PC-3 (cell line): ENCODE data around the gene LYRM4. TPM values are rescaled to one million over a fixed set of nuclear protein-coding genes. Genes with fewer than 3 reads are reported as not detected.

ENCODE experiments used
- ATAC-seq: fragments of 200-7000 bp; cut with Tn5 transposase; 2 replicates; pipeline ENCODE4 v1.9.1; 2020; ENCODE audit warnings: mild to moderate bottlenecking, moderate library complexity
- BruUV-seq: library from RNA; stranded (reverse); fragments of 400-500 nt; replicated peaks from 2 replicates; lab custom pipeline; 2021; lab: Mats Ljungman, UMichigan
- CTCF ChIA-PET: fragments of 300-600 bp; sonication (Branson Sonifier 250); formaldehyde crosslinking; loops from one replicate; lab custom pipeline; 2022; ENCODE audit warnings: antibody characterized with exemption; lab: Charles Lee
- POLR2A ChIA-PET: fragments of 300-600 bp; sonication (Branson Sonifier 250); formaldehyde crosslinking; loops from one replicate; lab custom pipeline; 2022; ENCODE audit warnings: antibody characterized with exemption; ENCODE audit not compliant: unreplicated experiment; lab: Charles Lee
- DNase-seq: peaks from one replicate; pipeline ENCODE4 v3.0.0-alpha.2; 2015
- H2AFZ ChIP-seq: fragments of 300-600 bp; sonication (generic); 2 replicates; pipeline ENCODE4 v1.6.0; 2016; ENCODE audit warnings: antibody characterized with exemption, low read length
- H3F3A ChIP-seq: fragments of 300-600 bp; sonication (generic); one replicate; pipeline ENCODE4 v1.6.0; 2017; ENCODE audit warnings: antibody characterized with exemption, low read length, control low read depth, mild to moderate bottlenecking; ENCODE audit not compliant: unreplicated experiment
- H3K27ac ChIP-seq: fragments of 300-600 bp; sonication (generic); 2 replicates; pipeline ENCODE4 v1.5.1; 2016; ENCODE audit warnings: mild to moderate bottlenecking, low read length
- H3K27me3 ChIP-seq: fragments of 300-600 bp; sonication (generic); 2 replicates; pipeline ENCODE4 v1.6.1; 2016; ENCODE audit warnings: low read length, mixed read lengths
- H3K36me3 ChIP-seq: fragments of 300-600 bp; sonication (generic); 2 replicates; pipeline ENCODE4 v1.6.1; 2016; ENCODE audit warnings: low read depth, mixed run types, low read length, mixed read lengths
- H3K4me1 ChIP-seq: fragments of 300-600 bp; sonication (generic); 2 replicates; pipeline ENCODE4 v1.5.1; 2016; ENCODE audit warnings: low read length; ENCODE audit not compliant: insufficient read depth
- H3K4me2 ChIP-seq: fragments of 300-600 bp; sonication (generic); 2 replicates; pipeline ENCODE4 v1.6.0; 2016; ENCODE audit warnings: low read length
- H3K4me3 ChIP-seq: fragments of 300-600 bp; sonication (generic); 2 replicates; pipeline ENCODE4 v1.5.1; 2016; ENCODE audit warnings: mild to moderate bottlenecking, low read length, mixed read lengths
- H3K79me2 ChIP-seq: fragments of 300-600 bp; sonication (generic); 2 replicates; pipeline ENCODE4 v1.6.1; 2017; ENCODE audit warnings: low read length, mixed read lengths
- H3K9ac ChIP-seq: fragments of 300-600 bp; sonication (generic); 2 replicates; pipeline ENCODE4 v1.6.0; 2016; ENCODE audit warnings: mild to moderate bottlenecking, low read length
- H3K9me2 ChIP-seq: fragments of 300-600 bp; sonication (generic); replicated peaks from 2 replicates; pipeline ENCODE4 v1.6.1; 2016; ENCODE audit warnings: mixed run types, low read length, mixed read lengths
- H3K9me3 ChIP-seq: fragments of 300-600 bp; sonication (generic); 2 replicates; pipeline ENCODE4 v1.6.1; 2016; ENCODE audit warnings: low read length, mixed read lengths
- H4K20me1 ChIP-seq: fragments of 300-600 bp; sonication (generic); 2 replicates; pipeline ENCODE4 v1.6.1; 2016; ENCODE audit warnings: low read length, mixed read lengths
- CTCF ChIP-seq: fragments of 300-600 bp; sonication (generic); conservative IDR thresholded peaks from 2 replicates; pipeline ENCODE4 v1.5.1; 2017; ENCODE audit warnings: antibody characterized with exemption, low read depth, mild to moderate bottlenecking, low read length
- EZH2 ChIP-seq: fragments of 300-600 bp; sonication (generic); IDR thresholded peaks from one replicate; pipeline ENCODE4 v1.6.1; 2017; ENCODE audit warnings: antibody characterized with exemption, mild to moderate bottlenecking, low read length; ENCODE audit not compliant: unreplicated experiment
- EZH2phosphoT487 ChIP-seq: fragments of 300-600 bp; sonication (generic); IDR thresholded peaks from 2 replicates; pipeline ENCODE4 v1.6.1; 2018; ENCODE audit warnings: mild to moderate bottlenecking, antibody characterized with exemption, low read length, borderline replicate concordance
- intact Hi-C: fragments of 100-400 bp; cut with micrococcal nuclease; formaldehyde crosslinking; loops from 2 replicates; pipeline ENCODE4 v1.9.0; 2023
- total RNA-seq: library from RNA; depleted of rRNA; stranded (reverse); fragments of >200 nt; gene quantifications from 2 replicates; pipeline ENCODE4 v1.2.3, GENCODE V29; 2014

Gene LYRM4
- total RNA-seq, 1 experiment from 2014 or later, result 27.7 TPM

GRCh38 chr6:5173810-5174209 is 86.9 kb downstream of the LYRM4 start:
- TF ChIP-seq EZH2, result no peak
- TF ChIP-seq EZH2phosphoT487, result no peak
- no peak for TF ChIP-seq CTCF
- Histone ChIP-seq H3K27me3 (no peaks in the 10 kb centered on the region), H3K9me2 (no peaks in the 10 kb centered on the region), H3K27ac (no peak overlapping the region), H3K79me2 (no peaks in the 10 kb centered on the region), H2AFZ (no peak overlapping the region), H3K4me1 (no peaks in the 10 kb centered on the region), H3K9ac (no peak overlapping the region), H3K36me3 (0 out of 2 replicates have a peak, but pooled peaks cover 2% of the 10 kb centered on the region), H3K4me3 (no peak overlapping the region), H4K20me1 (no peaks in the 10 kb centered on the region), H3K4me2 (no peak overlapping the region), H3K9me3 (no peaks in the 10 kb centered on the region), H3F3A (no peaks in the 10 kb centered on the region)
- POLR2A ChIA-PET, result no interaction called here
- no peak for ATAC-seq
- no peak for DNase-seq
- CTCF ChIA-PET, result no interaction called here
- intact Hi-C loops, result no loop called here
- no TSS peak for BruUV-seq

GRCh38 chr6:5172897-5173474 is 87.8 kb downstream of the LYRM4 start:
- H3K4me2 ChIP-seq, result no peak overlapping the region
- no peaks in the 10 kb centered on the region for H4K20me1 ChIP-seq
- H3K79me2 ChIP-seq, result no peaks in the 10 kb centered on the region
- POLR2A ChIA-PET, result no interaction called here
- no peaks in the 10 kb centered on the region for H3K9me3 ChIP-seq
- no peak overlapping the region for H3K27ac ChIP-seq
- no peak for DNase-seq
- no peak overlapping the region for H3K4me3 ChIP-seq
- no peaks in the 10 kb centered on the region for H3F3A ChIP-seq
- CTCF ChIA-PET, result no interaction called here
- ATAC-seq, result no peak
- 0 out of 2 replicates have a peak, but pooled peaks cover 2% of the 10 kb centered on the region for H3K36me3 ChIP-seq
- H3K27me3 ChIP-seq, result no peaks in the 10 kb centered on the region
- TF ChIP-seq CTCF (no peak), EZH2phosphoT487 (no peak), EZH2 (no peak)
- no peaks in the 10 kb centered on the region for H3K4me1 ChIP-seq
- no TSS peak for BruUV-seq
- intact Hi-C loops, result no loop called here
- no peak overlapping the region for H2AFZ ChIP-seq
- H3K9ac ChIP-seq, result no peak overlapping the region
- H3K9me2 ChIP-seq, result no peaks in the 10 kb centered on the region

DNA sequence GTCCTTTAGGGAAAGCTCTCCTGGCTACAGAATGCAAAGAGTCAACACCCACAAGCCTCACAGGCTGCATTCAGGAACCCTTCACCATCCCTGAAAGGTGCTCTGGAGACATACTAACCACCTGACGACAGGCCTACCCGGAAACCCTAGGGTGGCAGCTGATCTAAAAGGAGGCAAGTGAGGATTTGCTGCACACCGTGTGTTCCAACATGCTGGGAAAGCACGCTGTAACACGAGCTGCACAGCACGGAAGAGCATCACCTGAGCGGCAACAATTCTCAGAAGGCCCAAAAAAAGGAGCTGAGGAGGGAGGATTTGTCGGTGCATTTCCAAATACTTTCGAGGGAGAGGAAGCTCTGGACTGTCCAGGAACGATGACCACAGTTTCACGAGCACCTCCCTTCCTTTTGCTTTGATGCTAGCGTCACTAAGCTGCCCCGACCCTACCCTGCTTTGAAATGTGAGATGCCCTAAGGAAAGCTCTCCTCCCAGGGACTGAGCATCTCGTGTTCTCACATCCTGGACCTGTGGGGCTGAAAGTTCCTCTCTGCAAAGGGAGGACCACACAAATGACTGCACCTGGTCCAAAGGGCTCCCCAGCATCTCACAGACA is 88.6 kb downstream of the LYRM4 start:
- no peak overlapping the region for H3K4me2 ChIP-seq
- 0 out of 2 replicates have a peak, but pooled peaks cover 2% of the 10 kb centered on the region for H3K36me3 ChIP-seq
- ChIA-PET CTCF (no interaction called here), POLR2A (no interaction called here)
- DNase-seq, result no peak
- TF ChIP-seq EZH2phosphoT487, result no peak
- no peak for TF ChIP-seq EZH2
- TF ChIP-seq CTCF, result no peak
- no peak overlapping the region for H2AFZ ChIP-seq
- no peak overlapping the region for H3K4me3 ChIP-seq
- H3K9me2 ChIP-seq, result no peaks in the 10 kb centered on the region
- no peaks in the 10 kb centered on the region for H3K9me3 ChIP-seq
- no peaks in the 10 kb centered on the region for H3F3A ChIP-seq
- H4K20me1 ChIP-seq, result no peaks in the 10 kb centered on the region
- intact Hi-C loops, result no loop called here
- H3K9ac ChIP-seq, result no peak overlapping the region
- no peaks in the 10 kb centered on the region for H3K79me2 ChIP-seq
- no peaks in the 10 kb centered on the region for H3K27me3 ChIP-seq
- BruUV-seq, result no TSS peak
- H3K27ac ChIP-seq, result no peak overlapping the region
- ATAC-seq, result no peak
- no peaks in the 10 kb centered on the region for H3K4me1 ChIP-seq
